Measurements from ENCODE around the gene KRTAP4-5. TPM values are rescaled to one million over a fixed set of nuclear protein-coding genes. Genes with fewer than 3 reads are reported as not detected.
"Not testable (repeated sequence)": the region's sequence is repeated elsewhere in the genome, so short reads cannot be mapped to it uniquely, and the experiment has no call there.

The KRTAP4-5 gene
- total and polyA plus RNA-seq, 2 donors, result not detected

DNA sequence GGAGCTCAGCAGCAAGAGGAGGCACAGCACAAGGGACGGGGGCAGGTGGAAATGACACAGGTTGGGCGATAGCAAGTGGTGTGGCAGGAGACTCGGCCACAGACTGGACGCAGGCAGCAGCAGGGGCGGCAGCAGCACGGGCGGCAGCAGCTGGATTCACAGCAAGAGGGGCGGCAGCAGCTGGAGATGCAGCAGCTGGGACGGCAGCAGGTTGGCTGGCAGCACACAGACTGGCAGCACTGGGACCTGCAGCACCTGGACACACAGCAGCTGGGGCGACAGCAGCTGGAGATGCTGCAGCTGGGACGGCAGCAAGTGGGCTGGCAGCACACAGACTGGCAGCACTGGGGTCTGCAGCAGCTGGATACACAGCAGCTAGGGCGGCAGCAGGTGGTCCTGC, 9.8 kb downstream of the KRTAP4-5 start:
- WGBS, result 92% methylated on average over 12 of the region's 12 CpGs
- H3K4me3 ChIP-seq (ENCODE audit: low read depth, low read length); DNase-seq (ENCODE audit: extremely low spot score); H3K27ac ChIP-seq (ENCODE audit: low read depth); H3K36me3 ChIP-seq (ENCODE audit: insufficient read depth); H3K4me1 ChIP-seq (ENCODE audit: insufficient read depth): not testable (repeated sequence)

DNA sequence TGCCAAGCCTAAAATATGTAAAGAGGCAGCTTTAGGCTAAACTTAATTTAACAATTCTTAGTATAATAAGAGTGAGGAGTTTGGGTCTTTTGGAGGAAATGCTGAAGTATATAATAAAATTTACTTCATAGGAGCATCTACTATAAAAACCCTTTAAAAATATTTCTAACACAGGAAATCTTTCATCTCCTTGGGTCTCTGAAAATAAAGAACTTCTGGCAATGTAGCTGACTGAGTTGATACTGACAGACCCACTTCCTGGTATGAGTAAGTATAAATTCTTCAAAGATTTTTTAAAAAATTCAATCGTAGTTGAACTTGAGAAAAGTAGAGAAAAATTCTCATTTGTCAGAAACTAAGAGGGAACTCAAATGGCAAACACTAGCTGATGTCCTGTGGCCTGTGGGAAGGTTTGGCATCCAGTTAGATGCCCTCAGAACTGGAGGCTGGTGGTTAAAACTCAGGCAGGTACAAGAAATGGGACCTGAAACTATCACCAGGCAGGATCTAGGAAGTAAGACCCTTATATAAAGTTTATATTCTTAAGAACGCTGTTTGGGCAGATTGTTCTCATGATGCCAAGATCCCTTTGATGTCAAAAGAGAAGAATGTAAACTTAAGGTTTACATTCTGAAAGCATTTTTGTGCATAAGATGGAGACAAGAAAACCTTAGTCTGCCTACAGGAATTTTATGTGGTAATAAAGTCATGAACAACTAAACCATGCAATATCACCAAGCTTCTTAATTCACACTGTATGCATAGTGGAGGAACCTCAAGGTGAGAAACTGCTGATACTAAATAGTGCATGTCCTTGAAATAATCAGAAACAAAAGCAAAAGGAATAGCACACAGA, 15.5 kb downstream of the KRTAP4-5 start:
- no peak for DNase-seq (ENCODE audit: extremely low spot score)
- WGBS, result 23% methylated on average over 2 of the region's 2 CpGs
- no peaks in the 10 kb centered on the region for H3K36me3 ChIP-seq (ENCODE audit: insufficient read depth)
- no peak overlapping the region for H3K27ac ChIP-seq (ENCODE audit: low read depth)
- no peaks in the 10 kb centered on the region for H3K4me1 ChIP-seq (ENCODE audit: insufficient read depth)
- H3K4me3 ChIP-seq (ENCODE audit: low read depth, low read length), result no peak overlapping the region

DNA sequence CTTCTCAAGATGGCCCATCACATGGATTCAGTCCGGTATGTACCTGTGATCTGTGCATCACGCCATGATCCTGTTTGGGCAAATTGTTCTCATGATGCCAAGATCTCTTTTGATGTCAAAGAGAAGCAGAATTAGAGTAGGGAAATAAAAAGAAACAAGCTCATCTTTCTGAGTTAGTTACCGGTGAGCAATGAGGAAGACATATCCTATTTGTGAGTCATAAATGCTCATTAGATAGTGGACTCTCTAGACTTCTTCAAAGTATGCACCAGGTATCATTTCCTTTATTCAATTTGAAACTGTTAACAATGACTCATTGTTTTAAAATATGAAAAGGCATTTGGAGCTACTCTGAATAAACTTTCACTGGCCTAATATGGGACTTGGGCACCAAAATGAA, 17.6 kb downstream of the KRTAP4-5 start:
- WGBS, result 83% methylated on average over 3 of the region's 3 CpGs

DNA sequence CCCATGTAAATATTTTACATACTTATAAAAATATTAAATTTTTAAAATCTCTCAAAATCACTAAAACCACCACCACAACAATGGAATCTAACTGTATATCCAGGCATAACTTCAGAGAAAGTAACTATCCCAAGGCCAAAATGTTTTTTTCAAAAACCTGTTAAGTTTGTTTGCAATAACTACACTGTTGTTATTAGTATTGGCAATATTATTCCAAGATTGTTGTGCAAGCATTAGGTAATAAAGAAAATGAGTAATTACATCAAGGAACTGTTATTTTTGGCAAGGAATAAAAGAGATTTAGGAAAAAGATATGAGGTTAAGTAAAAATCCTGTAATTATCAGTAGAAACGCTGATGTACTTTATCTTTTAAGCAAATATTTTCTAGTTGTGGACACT, 22.3 kb downstream of the KRTAP4-5 start:
- Histone ChIP-seq H3K4me3 (ENCODE audit: low read depth, low read length) (no peak overlapping the region), H3K36me3 (ENCODE audit: insufficient read depth) (no peaks in the 10 kb centered on the region), H3K27ac (ENCODE audit: low read depth) (no peak overlapping the region), H3K4me1 (ENCODE audit: insufficient read depth) (no peaks in the 10 kb centered on the region)
- 52% methylated on average over 1 of the region's 1 CpG for whole genome bisulfite sequencing
- no peak for DNase-seq (ENCODE audit: extremely low spot score)

More for the DNA sequence above, 17.6 kb downstream of the KRTAP4-5 start:
- H3K4me1 ChIP-seq (ENCODE audit: insufficient read depth), result no peaks in the 10 kb centered on the region
- no peak for DNase-seq (ENCODE audit: extremely low spot score)
- H3K27ac ChIP-seq (ENCODE audit: low read depth), result no peak overlapping the region
- no peaks in the 10 kb centered on the region for H3K36me3 ChIP-seq (ENCODE audit: insufficient read depth)
- H3K4me3 ChIP-seq (ENCODE audit: low read depth, low read length), result no peak overlapping the region

DNA sequence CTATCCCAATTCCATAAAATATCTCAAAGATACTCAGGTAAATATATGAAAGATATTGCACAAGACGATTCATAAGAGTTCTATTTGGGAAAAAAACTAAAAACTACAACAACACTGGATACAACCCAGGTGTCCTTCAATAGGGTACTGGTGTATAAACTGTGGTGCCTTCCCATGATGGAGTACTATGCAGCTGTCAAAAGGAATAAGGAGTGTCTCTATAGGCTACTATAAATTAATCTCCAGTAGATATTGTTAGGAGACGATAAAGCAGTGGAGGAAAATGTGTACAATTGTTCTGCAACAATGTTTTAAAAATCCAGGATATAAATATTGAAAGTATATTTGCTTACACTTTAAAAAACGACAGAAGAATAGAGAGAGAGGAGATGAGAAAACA, 23.2 kb downstream of the KRTAP4-5 start:
- WGBS, result 86% methylated on average over 3 of the region's 3 CpGs
- Histone ChIP-seq H3K36me3 (ENCODE audit: insufficient read depth) (no peaks in the 10 kb centered on the region), H3K4me3 (ENCODE audit: low read depth, low read length) (no peak overlapping the region), H3K4me1 (ENCODE audit: insufficient read depth) (no peaks in the 10 kb centered on the region), H3K27ac (ENCODE audit: low read depth) (no peak overlapping the region)
- DNase-seq (ENCODE audit: extremely low spot score), result no peak

DNA sequence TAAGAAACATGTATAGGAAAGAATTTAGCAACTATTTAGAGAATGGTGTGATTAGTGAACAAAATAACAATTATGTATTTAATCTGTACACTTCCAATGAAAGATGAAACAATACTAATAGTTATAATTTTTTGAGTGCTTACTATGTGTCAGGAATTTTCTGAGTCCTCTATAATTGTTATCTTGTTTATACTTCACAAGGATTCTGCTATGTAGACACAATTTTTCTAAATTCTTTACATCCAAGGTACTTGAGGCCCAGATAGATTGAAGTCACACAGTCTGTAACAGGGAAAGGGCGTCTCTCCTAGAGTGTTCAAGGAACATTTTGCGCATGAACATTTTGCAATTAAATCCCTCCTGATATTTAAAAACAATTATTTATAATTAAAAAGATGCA, 24.6 kb downstream of the KRTAP4-5 start:
- Histone ChIP-seq H3K4me3 (ENCODE audit: low read depth, low read length) (no peak overlapping the region), H3K27ac (ENCODE audit: low read depth) (no peak overlapping the region)
- WGBS, result 94% methylated on average over 2 of the region's 2 CpGs

DNA sequence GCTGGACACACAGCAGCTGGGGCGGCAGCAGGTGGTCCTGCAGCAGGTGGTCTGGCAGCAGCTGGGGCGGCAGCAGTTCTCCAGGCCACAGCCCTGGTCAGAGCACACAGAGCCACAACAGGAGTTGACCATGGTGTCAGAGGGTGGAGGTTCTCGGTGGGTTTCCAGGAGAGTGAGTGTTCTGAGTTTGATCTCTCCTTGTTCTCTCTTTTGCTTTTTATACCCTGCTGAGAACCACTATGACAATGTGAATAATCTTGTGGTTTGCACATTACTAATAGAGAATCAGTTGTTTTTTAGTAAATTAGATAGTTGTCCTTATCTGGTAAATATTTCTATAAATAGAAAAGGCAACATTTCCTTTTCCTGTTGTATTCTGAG, 25.6 kb downstream of the KRTAP4-5 start, which contains the start of gene KRTAP4-12:
Gene KRTAP4-12 (minus strand): TSS at position 192 of the 381 bp plus-strand sequence. CDS start 60 bp downstream, at position 132.
- not testable (repeated sequence) for H3K27ac ChIP-seq (ENCODE audit: low read depth); DNase-seq (ENCODE audit: extremely low spot score); H3K36me3 ChIP-seq (ENCODE audit: insufficient read depth); H3K4me1 ChIP-seq (ENCODE audit: insufficient read depth); H3K4me3 ChIP-seq (ENCODE audit: low read depth, low read length)
- 67% methylated on average over 3 of the region's 3 CpGs for WGBS

More for the DNA sequence above, 24.6 kb downstream of the KRTAP4-5 start:
- no peak for DNase-seq (ENCODE audit: extremely low spot score)
- H3K4me1 ChIP-seq (ENCODE audit: insufficient read depth), result no peaks in the 10 kb centered on the region
- H3K36me3 ChIP-seq (ENCODE audit: insufficient read depth), result no peaks in the 10 kb centered on the region

DNA sequence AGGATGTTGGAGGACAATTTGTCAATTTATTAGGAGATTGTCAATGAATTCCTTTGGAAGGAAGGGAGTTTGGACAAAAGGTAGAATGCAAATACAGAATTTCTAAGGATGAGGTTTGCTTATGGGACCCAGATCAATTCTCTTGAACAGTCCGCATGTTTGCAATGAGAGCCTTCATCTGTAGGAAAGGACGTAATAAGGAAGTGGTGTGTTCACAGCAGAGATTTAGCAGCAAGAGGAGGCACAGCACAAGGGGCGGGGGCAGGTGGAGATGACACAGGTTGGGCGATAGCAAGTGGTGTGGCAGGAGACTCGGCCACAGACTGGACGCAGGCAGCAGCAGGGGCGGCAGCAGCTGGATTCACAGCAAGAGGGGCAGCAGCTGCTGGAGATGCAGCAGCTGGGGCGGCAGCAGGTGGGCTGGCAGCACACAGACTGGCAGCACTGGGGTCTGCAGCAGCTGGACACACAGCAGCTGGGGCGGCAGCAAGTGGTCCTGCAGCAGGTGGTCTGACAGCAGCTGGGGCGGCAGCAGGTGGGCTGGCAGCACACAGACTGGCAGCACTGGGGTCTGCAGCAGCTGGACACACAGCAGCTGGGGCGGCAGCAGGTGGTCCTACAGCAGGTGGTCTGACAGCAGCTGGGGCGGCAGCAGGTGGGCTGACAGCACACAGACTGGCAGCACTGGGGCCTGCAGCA, 26.2 kb downstream of the KRTAP4-5 start:
- H3K27ac ChIP-seq (ENCODE audit: low read depth); H3K4me3 ChIP-seq (ENCODE audit: low read depth, low read length); DNase-seq (ENCODE audit: extremely low spot score); H3K36me3 ChIP-seq (ENCODE audit: insufficient read depth); H3K4me1 ChIP-seq (ENCODE audit: insufficient read depth): not testable (repeated sequence)
- WGBS, result 73% methylated on average over 12 of the region's 12 CpGs

DNA sequence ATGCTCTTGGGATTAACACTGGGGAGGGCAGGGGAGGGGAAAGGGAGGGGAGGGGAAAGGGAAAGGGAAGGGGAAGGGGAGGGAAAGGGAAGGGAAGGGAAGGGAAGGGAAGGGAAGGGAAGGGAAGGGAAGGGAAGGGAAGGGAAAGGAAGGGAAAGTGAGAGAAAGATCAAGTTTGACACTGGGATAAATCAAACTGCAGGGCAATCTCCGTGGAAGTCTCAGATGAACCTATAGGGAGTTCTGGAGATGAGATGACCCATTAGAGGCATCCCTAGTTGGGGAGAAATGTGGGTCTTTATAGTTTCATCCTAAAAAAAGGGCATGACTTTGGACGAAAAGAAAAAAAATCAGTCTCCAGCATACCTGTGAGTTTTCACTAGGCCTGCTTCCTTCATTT, 27.9 kb downstream of the KRTAP4-5 start:
- 88% methylated on average over 2 of the region's 2 CpGs for WGBS
- Histone ChIP-seq H3K36me3 (ENCODE audit: insufficient read depth) (no peaks in the 10 kb centered on the region), H3K4me3 (ENCODE audit: low read depth, low read length) (no peak overlapping the region), H3K27ac (ENCODE audit: low read depth) (no peak overlapping the region), H3K4me1 (ENCODE audit: insufficient read depth) (no peaks in the 10 kb centered on the region)
- no peak for DNase-seq (ENCODE audit: extremely low spot score)

DNA sequence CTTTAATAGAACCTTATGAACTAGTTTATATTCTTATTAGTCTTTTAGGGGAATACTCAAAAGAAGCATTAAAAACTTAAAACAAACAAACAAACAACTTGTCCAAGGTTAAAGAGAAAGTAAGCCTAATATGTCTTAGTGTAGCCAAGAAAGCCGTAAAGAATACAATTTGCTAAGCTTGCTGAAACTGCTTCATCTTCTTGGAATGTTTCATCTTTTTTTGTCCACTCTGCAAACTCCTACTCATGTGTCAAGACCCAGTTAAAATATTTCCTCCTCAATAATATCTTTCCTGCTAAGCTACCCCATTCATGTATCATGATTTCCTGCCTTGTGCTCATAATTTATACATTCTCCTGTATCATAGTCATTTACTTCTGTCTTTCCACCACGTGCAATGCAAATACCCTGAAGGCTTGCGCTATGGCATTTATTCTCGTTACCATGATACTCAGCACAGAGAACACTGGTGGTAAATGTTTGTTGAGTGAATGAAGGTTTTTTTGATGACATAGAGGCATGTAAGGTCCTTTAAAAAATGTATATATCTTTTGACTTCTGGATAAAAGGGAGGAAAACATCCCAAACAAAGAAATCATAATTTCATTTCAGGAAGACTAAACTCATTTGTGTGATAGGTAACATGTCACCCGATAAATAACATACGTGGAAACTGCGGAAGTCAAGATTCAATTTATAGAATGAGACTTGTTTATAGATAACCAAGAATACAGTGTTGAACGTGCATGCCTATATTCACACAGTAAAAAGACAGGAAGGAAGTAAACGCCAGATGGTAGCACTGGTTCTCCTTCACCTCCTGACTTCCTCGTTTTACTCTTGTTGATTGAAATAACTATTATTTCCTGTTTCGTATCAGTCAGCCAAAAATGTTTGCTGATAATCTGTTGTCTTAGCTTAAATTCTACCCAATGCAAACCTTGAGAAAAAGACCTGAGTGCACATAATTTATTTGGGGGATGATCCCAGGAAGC, 29.6 kb downstream of the KRTAP4-5 start:
- not testable (repeated sequence) for H3K36me3 ChIP-seq (ENCODE audit: insufficient read depth)

DNA sequence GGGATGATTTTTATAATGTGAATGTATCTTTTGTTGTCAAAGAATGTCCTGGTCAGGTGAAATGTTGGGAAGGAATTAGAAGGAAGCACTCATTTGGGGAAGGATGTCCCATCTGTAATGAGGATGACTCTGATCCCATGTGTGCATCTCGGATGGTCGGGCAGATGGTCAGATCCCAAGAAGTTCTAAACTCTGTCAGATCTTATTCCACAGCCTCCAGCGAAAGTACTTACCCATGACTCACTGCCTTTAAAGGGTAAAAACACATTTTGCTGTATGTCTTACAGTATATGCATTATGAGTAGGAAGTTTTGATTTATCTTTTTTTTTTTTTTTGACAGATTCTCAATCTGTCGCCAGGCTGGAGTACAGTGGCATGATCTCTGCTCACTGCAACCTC, 30.9 kb downstream of the KRTAP4-5 start:
- no peak for DNase-seq (ENCODE audit: extremely low spot score)
- Histone ChIP-seq H3K36me3 (ENCODE audit: insufficient read depth) (no peaks in the 10 kb centered on the region), H3K27ac (ENCODE audit: low read depth) (no peak overlapping the region), H3K4me1 (ENCODE audit: insufficient read depth) (no peaks in the 10 kb centered on the region), H3K4me3 (ENCODE audit: low read depth, low read length) (no peak overlapping the region)
- 88% methylated on average over 4 of the region's 4 CpGs for WGBS

More for the DNA sequence above, 29.6 kb downstream of the KRTAP4-5 start:
- WGBS, result 60% methylated on average over 11 of the region's 11 CpGs
- not testable (repeated sequence) for H3K27ac ChIP-seq (ENCODE audit: low read depth); H3K4me3 ChIP-seq (ENCODE audit: low read depth, low read length); DNase-seq (ENCODE audit: extremely low spot score); H3K4me1 ChIP-seq (ENCODE audit: insufficient read depth)

DNA sequence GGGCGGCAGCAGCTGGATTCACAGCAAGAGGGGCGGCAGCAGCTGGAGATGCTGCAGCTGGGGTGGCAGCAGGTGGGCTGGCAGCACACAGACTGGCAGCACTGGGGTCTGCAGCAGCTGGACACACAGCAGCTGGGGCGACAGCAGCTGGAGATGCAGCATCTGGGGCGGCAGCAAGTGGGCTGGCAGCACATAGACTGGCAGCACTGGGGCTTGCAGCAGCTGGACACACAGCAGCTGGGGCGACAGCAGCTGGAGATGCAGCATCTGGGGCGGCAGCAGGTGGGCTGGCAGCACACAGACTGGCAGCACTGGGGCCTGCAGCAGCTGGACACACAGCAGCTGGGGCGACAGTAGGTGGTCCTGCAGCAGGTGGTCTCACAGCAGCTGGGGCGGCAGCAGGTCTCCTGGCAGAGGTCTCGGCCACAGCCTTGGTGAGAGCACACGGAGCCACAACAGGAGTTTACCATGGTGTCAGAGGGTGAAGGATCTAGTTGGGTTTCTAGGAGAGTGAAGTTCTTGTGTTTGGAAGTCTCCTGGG, 31.7 kb downstream of the KRTAP4-5 start, which contains the start of gene KRTAP4-11:
Gene KRTAP4-11 (minus strand): TSS at position 528 of the 541 bp plus-strand sequence. CDS start 58 bp downstream, at position 470.
- not testable (repeated sequence) for H3K27ac ChIP-seq (ENCODE audit: low read depth); H3K4me1 ChIP-seq (ENCODE audit: insufficient read depth); H3K4me3 ChIP-seq (ENCODE audit: low read depth, low read length); H3K36me3 ChIP-seq (ENCODE audit: insufficient read depth); DNase-seq (ENCODE audit: extremely low spot score)
- 74% methylated on average over 10 of the region's 10 CpGs for WGBS

DNA sequence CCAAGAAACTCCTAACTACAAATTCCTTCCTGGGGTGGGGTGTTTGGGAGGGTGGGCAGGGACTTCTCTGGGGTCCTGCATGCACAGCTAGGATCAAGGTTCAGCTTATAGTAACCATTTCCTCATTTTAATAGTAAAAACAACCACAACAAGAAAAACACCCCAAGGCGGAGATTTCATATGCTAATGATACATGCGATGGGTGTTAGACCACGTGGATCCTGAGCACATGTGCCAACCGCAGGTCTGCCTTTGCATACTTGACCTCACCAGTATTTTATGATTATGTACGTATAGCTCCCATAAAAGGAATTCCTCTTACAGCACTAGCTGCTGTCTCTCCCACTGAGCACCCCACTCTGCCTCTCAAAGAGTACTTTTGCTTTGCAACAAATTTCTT, 33.3 kb downstream of the KRTAP4-5 start:
- no peak overlapping the region for H3K27ac ChIP-seq (ENCODE audit: low read depth)
- WGBS, result 47% methylated on average over 5 of the region's 5 CpGs
- no peak for DNase-seq (ENCODE audit: extremely low spot score)
- H3K36me3 ChIP-seq (ENCODE audit: insufficient read depth), result no peaks in the 10 kb centered on the region
- H3K4me3 ChIP-seq (ENCODE audit: low read depth, low read length), result no peak overlapping the region
- no peaks in the 10 kb centered on the region for H3K4me1 ChIP-seq (ENCODE audit: insufficient read depth)

Data from urinary bladder (tissue), 4 donors.